ENCODE results near the gene GPC6. TPM values are rescaled to one million over a fixed set of nuclear protein-coding genes. Genes with fewer than 3 reads are reported as not detected.

Gene GPC6
- total RNA-seq, 1 donor from 2014 or later, result not detected

DNA sequence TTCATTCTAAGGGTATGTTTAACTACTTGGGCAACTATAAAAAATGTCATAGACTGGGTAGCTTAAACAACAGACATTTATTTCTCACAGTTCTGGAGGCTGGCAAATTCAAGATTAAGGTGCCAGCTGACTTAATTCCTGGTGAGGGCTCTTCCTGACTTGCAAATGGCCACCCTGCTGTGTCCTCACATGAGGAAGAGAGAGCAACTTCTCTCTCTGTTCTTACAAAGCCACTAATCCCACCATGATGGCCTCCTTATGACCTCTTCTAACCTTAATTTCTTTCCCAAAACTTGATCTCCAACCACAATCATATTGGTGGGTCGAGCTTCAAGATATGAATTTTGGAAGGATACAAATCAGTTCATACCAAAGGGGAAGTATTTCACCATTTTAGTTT is 853.9 kb downstream of the GPC6 start:
- Mint-ChIP-seq H3K9me3 (peaks cover 4% of the 10 kb centered on the region), H3K27me3 (no peaks in the 10 kb centered on the region), H3K4me3 (no peak overlapping the region), H3K27ac (no peak overlapping the region), H3K36me3 (ENCODE audit: low read depth) (no peaks in the 10 kb centered on the region), H3K4me1 (no peaks in the 10 kb centered on the region)
- intact Hi-C loops (cut with micrococcal nuclease), result no loop called here
- no peak for DNase-seq

DNA sequence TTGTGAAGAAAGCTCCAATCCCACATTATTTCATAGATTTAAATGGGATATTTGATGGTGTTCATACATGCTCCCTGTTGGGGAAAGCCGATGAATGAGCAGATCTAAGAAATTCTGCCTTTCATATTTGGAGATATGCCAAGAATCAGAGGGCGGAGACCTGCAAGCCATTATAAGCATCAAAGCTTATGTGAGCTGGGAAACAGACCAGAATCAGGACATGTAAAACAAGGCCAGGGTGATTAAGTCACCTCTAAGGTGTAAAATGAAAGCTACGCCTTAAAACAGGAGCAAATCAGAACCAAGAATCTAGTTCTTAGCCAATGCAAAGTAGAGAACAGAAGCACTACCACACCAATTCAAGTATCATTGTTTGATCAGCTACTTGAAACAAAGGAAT is 860.5 kb downstream of the GPC6 start:
- Mint-ChIP-seq H3K4me3 (no peak overlapping the region), H3K9me3 (no peaks in the 10 kb centered on the region), H3K27me3 (no peaks in the 10 kb centered on the region), H3K27ac (no peak overlapping the region), H3K4me1 (no peaks in the 10 kb centered on the region), H3K36me3 (ENCODE audit: low read depth) (no peaks in the 10 kb centered on the region)
- DNase-seq, result no peak
- intact Hi-C loops (cut with micrococcal nuclease), result no loop called here

DNA sequence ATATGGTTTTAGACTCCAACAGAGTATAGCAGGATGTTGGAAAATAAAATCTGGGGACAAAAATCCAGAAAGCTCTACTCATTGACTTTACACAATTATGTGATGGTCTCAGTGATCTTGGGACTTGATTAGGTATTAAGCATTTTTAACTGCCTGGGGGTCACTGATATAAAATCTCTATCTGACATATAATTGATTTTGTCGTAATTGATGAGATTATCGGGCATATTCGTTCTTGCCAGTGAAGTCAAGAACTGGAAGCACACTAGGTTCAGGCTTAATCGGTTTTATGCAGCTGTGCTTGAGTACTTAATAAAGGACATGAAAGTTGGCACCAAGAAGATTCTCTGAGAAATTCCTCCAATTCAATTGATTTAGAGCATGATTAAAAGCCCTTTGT is 862.1 kb downstream of the GPC6 start:
- Mint-ChIP-seq H3K4me1 (no peaks in the 10 kb centered on the region), H3K4me3 (no peak overlapping the region), H3K27me3 (no peaks in the 10 kb centered on the region), H3K36me3 (ENCODE audit: low read depth) (no peaks in the 10 kb centered on the region), H3K9me3 (peaks cover 7% of the 10 kb centered on the region), H3K27ac (no peak overlapping the region)
- intact Hi-C loops (cut with micrococcal nuclease), result no loop called here
- no peak for DNase-seq

- no peak overlapping the region for H3K4me3 Mint-ChIP-seq
- intact Hi-C loops (cut with micrococcal nuclease), result no loop called here
- H3K4me1 Mint-ChIP-seq, result no peaks in the 10 kb centered on the region
- no peak overlapping the region for H3K27ac Mint-ChIP-seq
- H3K27me3 Mint-ChIP-seq, result no peaks in the 10 kb centered on the region
- H3K9me3 Mint-ChIP-seq, result peaks cover 7% of the 10 kb centered on the region
- no peaks in the 10 kb centered on the region for H3K36me3 Mint-ChIP-seq (ENCODE audit: low read depth)
- DNase-seq, result no peak
Observed at GRCh38 chr13:94090773-94091480, 864.3 kb downstream of the GPC6 start.

GRCh38 chr13:94093652-94094315 is 867.2 kb downstream of the GPC6 start:
- Mint-ChIP-seq H3K4me1 (no peaks in the 10 kb centered on the region), H3K36me3 (ENCODE audit: low read depth) (no peaks in the 10 kb centered on the region), H3K4me3 (no peak overlapping the region), H3K27ac (no peak overlapping the region), H3K27me3 (no peaks in the 10 kb centered on the region), H3K9me3 (peaks cover 7% of the 10 kb centered on the region)
- no peak for DNase-seq
- intact Hi-C loops (cut with micrococcal nuclease), result no loop called here

- Mint-ChIP-seq H3K27ac (no peak overlapping the region), H3K36me3 (ENCODE audit: low read depth) (no peaks in the 10 kb centered on the region), H3K4me3 (no peak overlapping the region), H3K4me1 (no peaks in the 10 kb centered on the region), H3K9me3 (peaks cover 8% of the 10 kb centered on the region), H3K27me3 (no peaks in the 10 kb centered on the region)
- no peak for DNase-seq
- intact Hi-C loops (cut with micrococcal nuclease), result no loop called here
Observed at GRCh38 chr13:94109715-94110374, 883.2 kb downstream of the GPC6 start.

GRCh38 chr13:94112227-94112626 is 885.6 kb downstream of the GPC6 start:
- intact Hi-C loops (cut with micrococcal nuclease), result no loop called here
- Mint-ChIP-seq H3K4me1 (no peaks in the 10 kb centered on the region), H3K36me3 (ENCODE audit: low read depth) (no peaks in the 10 kb centered on the region), H3K9me3 (no peaks in the 10 kb centered on the region), H3K27me3 (no peaks in the 10 kb centered on the region), H3K4me3 (no peak overlapping the region), H3K27ac (no peak overlapping the region)
- no peak for DNase-seq

DNA sequence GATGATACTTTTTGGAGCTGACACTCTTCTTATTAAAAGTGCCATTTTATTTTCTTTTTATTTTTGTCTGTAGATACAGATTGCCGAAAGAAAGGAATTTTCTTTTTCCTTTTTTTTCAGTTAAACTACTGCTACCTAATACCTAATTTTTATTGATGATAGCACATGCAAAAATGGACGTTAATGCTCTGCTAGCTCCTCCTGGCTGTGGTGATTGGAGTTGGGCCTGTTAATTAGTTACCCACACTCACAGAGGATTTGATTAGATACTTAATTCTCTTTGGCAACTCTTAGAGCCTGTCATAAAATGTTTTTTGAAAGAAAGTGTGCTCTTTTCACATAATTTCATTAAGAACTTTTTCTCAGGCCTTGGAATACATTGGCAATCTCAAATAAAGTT is 886.1 kb downstream of the GPC6 start:
- Mint-ChIP-seq H3K36me3 (ENCODE audit: low read depth) (no peaks in the 10 kb centered on the region), H3K4me1 (no peaks in the 10 kb centered on the region), H3K4me3 (no peak overlapping the region), H3K27ac (no peak overlapping the region), H3K9me3 (no peaks in the 10 kb centered on the region), H3K27me3 (no peaks in the 10 kb centered on the region)
- no peak for DNase-seq
- intact Hi-C loops (cut with micrococcal nuclease), result no loop called here

GRCh38 chr13:94113245-94113644 is 886.6 kb downstream of the GPC6 start:
- no peaks in the 10 kb centered on the region for H3K36me3 Mint-ChIP-seq (ENCODE audit: low read depth)
- no peak overlapping the region for H3K4me3 Mint-ChIP-seq
- H3K27me3 Mint-ChIP-seq, result no peaks in the 10 kb centered on the region
- no peaks in the 10 kb centered on the region for H3K4me1 Mint-ChIP-seq
- no peak overlapping the region for H3K27ac Mint-ChIP-seq
- intact Hi-C loops (cut with micrococcal nuclease), result no loop called here
- H3K9me3 Mint-ChIP-seq, result no peaks in the 10 kb centered on the region
- no peak for DNase-seq

DNA sequence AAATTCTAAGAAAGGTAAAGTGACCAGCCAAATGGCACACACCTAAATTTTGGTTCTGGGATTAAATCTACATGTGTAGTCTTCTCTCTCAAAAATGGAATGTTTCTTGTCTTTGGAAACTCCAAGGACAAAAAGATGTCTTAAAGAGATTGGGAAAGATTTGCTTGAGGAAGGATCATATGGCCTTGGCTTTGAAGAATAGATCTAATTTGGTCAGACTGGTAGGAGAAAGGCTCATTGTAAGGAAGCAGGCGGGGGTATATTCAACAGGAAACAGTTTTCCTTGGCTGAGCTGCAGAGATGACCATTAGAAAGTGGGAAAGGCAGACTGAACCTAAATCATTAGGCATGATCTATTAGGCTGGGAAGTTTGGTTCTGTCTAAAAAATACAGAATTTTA is 887.6 kb downstream of the GPC6 start:
- no peaks in the 10 kb centered on the region for H3K9me3 Mint-ChIP-seq
- H3K27ac Mint-ChIP-seq, result no peak overlapping the region
- H3K4me1 Mint-ChIP-seq, result no peaks in the 10 kb centered on the region
- intact Hi-C loops (cut with micrococcal nuclease), result no loop called here
- H3K36me3 Mint-ChIP-seq (ENCODE audit: low read depth), result no peaks in the 10 kb centered on the region
- DNase-seq, result no peak
- H3K4me3 Mint-ChIP-seq, result no peak overlapping the region
- no peaks in the 10 kb centered on the region for H3K27me3 Mint-ChIP-seq

DNA sequence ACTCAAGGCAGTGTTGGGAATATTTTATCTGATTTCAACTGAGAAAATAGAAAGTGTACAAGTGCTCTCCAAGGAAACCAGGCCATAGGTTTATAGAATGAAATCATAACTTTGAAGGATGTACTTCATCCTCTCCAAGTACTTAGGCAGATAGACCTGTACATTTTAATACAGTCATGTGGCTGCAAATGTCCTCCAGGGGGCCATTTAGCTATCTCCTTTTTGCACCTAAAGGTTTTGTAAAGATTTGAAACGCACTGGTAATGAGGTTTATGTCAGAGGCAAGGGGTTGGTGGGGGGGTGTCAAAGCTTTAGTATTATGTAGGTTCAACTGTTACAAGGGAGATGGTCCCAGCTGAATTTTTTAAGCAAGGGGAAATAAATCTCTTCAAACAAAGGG is 888.4 kb downstream of the GPC6 start:
- Mint-ChIP-seq H3K4me1 (no peaks in the 10 kb centered on the region), H3K27me3 (no peaks in the 10 kb centered on the region), H3K27ac (no peak overlapping the region), H3K9me3 (no peaks in the 10 kb centered on the region), H3K4me3 (no peak overlapping the region), H3K36me3 (ENCODE audit: low read depth) (no peaks in the 10 kb centered on the region)
- intact Hi-C loops (cut with micrococcal nuclease), result no loop called here
- no peak for DNase-seq

- no peaks in the 10 kb centered on the region for H3K9me3 Mint-ChIP-seq
- DNase-seq, result no peak
- H3K27me3 Mint-ChIP-seq, result no peaks in the 10 kb centered on the region
- no peak overlapping the region for H3K4me3 Mint-ChIP-seq
- no peaks in the 10 kb centered on the region for H3K4me1 Mint-ChIP-seq
- H3K27ac Mint-ChIP-seq, result no peak overlapping the region
- no peaks in the 10 kb centered on the region for H3K36me3 Mint-ChIP-seq (ENCODE audit: low read depth)
- intact Hi-C loops (cut with micrococcal nuclease), result no loop called here
Observed at GRCh38 chr13:94119360-94119936, 892.8 kb downstream of the GPC6 start.

DNA sequence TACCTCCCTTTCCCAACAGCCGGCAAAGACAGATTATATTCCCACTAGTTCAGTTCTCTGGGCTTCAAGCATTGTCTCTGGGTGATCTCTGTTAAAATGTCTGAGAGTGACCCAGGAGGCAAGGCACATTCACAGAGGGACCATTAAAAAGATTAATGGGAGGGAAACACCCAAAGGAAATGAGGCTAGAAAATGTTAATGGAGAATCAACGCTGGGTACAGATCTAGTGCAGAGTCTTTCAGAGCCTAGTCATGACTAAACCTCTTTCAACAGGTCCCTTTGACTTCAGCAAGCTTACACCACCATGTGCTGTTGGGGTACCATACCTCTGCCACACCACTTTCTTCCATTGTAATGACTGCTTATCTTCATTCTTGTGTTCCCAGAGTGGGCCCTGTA is 894.3 kb downstream of the GPC6 start:
- Mint-ChIP-seq H3K9me3 (no peaks in the 10 kb centered on the region), H3K4me3 (no peak overlapping the region), H3K27me3 (no peaks in the 10 kb centered on the region), H3K4me1 (no peaks in the 10 kb centered on the region), H3K27ac (no peak overlapping the region), H3K36me3 (ENCODE audit: low read depth) (no peaks in the 10 kb centered on the region)
- intact Hi-C loops (cut with micrococcal nuclease), result no loop called here
- no peak for DNase-seq

DNA sequence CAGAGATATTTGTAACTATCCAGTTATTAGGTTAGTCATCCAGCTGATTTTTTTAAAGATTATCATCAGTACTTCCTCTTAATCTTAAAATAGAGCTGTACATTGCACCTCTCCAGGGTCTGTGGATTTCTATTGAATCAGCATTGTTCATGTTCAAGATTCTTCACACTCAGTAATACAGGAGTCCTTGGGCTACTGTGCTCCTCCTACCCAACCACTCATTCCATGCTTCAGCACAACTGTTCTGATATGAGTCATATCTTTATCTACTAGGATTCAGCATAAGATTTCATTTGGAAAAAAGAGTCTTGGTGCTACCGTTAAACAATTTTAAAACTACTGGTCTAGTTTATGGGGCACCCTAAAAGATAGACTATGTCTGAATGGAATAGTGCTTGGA is 895.1 kb downstream of the GPC6 start:
- Mint-ChIP-seq H3K4me3 (no peak overlapping the region), H3K27me3 (no peaks in the 10 kb centered on the region), H3K36me3 (ENCODE audit: low read depth) (no peaks in the 10 kb centered on the region), H3K27ac (no peak overlapping the region), H3K9me3 (no peaks in the 10 kb centered on the region), H3K4me1 (no peaks in the 10 kb centered on the region)
- intact Hi-C loops (cut with micrococcal nuclease), result no loop called here
- DNase-seq, result no peak

Data from activated CD4-positive, alpha-beta T cell treated with anti-CD3 and anti-CD28 coated beads, Interleukin-2, amount 10 ng/mL, durations not matched to agents 24 days and 14 days (primary cell).